Measurements from ENCODE around the gene GNPDA1. TPM values are rescaled to one million over a fixed set of nuclear protein-coding genes. Genes with fewer than 3 reads are reported as not detected.

Gene GNPDA1
- total and polyA plus RNA-seq, 2 of the 4 experiments (the other 2 are of a cell fraction), result 23.1 to 60.6 TPM

DNA sequence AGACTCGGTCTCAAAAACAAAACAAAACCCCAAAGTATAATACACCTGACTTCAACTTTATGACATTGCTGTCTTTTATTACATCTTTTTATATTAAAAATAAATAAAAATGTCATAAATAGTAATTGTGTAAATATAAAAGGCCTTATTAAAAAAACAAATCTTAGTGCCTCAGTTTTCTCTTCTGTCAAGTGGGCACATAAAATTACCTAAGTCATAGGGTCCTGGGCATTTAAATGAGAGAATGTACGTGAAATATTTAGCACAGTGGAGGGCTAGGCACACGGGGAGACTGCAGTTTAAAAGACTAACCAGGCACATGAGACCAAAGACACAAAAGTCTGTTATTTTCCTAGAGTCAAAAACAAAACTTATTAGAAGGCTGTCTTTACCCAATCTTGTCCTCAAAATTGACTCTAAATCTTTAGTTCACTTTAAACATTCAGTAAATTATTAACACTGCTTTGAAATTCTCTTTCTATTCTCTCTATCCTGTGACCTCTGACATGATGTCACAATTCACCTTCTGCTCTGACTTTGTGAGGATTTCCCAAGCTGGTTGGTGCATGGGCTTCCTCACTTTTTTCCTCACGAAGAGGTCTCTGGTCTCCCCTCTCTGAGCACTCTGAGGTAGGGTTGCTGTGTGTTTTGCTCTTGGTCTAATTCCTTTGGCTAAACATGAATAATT lies 46.4 kb downstream of the GNPDA1 start:
- H3K27ac ChIP-seq (ENCODE audit: insufficient read depth, low read length), result no peak overlapping the region
- in situ Hi-C loops (cut with MboI; ENCODE audit: low sequenced_read_pairs), result no loop called here
- H3K9ac ChIP-seq (ENCODE audit: low read depth, low read length), result no peak overlapping the region
- no peak overlapping the region for H3K4ac ChIP-seq (ENCODE audit: low read depth, low read length)
- peaks cover 3% of the 10 kb centered on the region; the same call in 1 of the 2 replicates for H3K36me3 ChIP-seq (ENCODE audit: control insufficient read depth, insufficient read depth, low read length)
- H2BK5ac ChIP-seq (ENCODE audit: low read depth, low read length, poor library complexity, severe bottlenecking), result no peak overlapping the region
- no peak overlapping the region for H2AK9ac ChIP-seq (replicated peaks; ENCODE audit: low read depth, low read length, poor library complexity)
- ATAC-seq (ENCODE audit: low read depth) (no peak), DNase-seq (no peak)
- H3K9me1 ChIP-seq (ENCODE audit: insufficient read depth, low read length), result peaks cover 3% of the 10 kb centered on the region; the same call in 1 of the 2 replicates
- no peak overlapping the region for H3K23ac ChIP-seq (ENCODE audit: low read depth, low read length)
- H3K4me1 ChIP-seq (ENCODE audit: control insufficient read depth, insufficient read depth, low read length), result 0 out of 2 replicates have a peak, but pooled peaks cover 6% of the 10 kb centered on the region
- intact Hi-C loops (cut with micrococcal nuclease), result no loop called here
- H3K56ac ChIP-seq (ENCODE audit: extremely low read depth, insufficient read depth, low read length), result no peak overlapping the region
- no peak overlapping the region for H2AK5ac ChIP-seq (ENCODE audit: low read depth, low read length)
- H2AFZ ChIP-seq (replicated peaks; ENCODE audit: low read length, poor library complexity), result no peak overlapping the region
- no peak overlapping the region for H3K18ac ChIP-seq (ENCODE audit: low read depth, low read length)
- no peak overlapping the region for H4K8ac ChIP-seq (ENCODE audit: low read depth in 2 of 2, low read length in 2 of 2)
- no peaks in the 10 kb centered on the region for H3K9me3 ChIP-seq (ENCODE audit: control insufficient read depth, insufficient read depth, low read length)
- no peak overlapping the region for H3K4me3 ChIP-seq (ENCODE audit: insufficient read depth, low read depth, low read length)
- no peak overlapping the region for H2BK20ac ChIP-seq (ENCODE audit: low read depth, low read length)
- no CpG with 5 or more reads among the region's 4 CpGs for WGBS, 2 experiments (ENCODE audit: extremely low coverage in 2 of 2, insufficient read length in 1 of 2)
- H4K5ac ChIP-seq (ENCODE audit: low read depth, low read length), result no peak overlapping the region
- H3K79me1 ChIP-seq (ENCODE audit: low read depth in 1 of 2, low read length in 2 of 2), result peaks cover 7 to 21% of the 10 kb centered on the region in 2 experiments; a peak in 2 of 4 replicates
- no peak overlapping the region for H2BK15ac ChIP-seq (ENCODE audit: low read depth, low read length)
- ChIA-PET POLR2A (ENCODE audit: unreplicated experiment) (no interaction called here), CTCF (interaction anchor here (0.6 kb wide), 1 partner anchor 86 kb away, joined by 3 read pairs; no protein-coding TSS in a partner anchor)
- H3K27me3 ChIP-seq (ENCODE audit: control insufficient read depth, insufficient read depth, low read length), result no peaks in the 10 kb centered on the region
- BruUV-seq (replicated peaks), result no TSS peak
- no peaks in the 10 kb centered on the region for H4K20me1 ChIP-seq (ENCODE audit: insufficient read depth, low read length)
- dilution Hi-C loops (cut with HindIII; ENCODE audit: low sequenced_read_pairs, unreplicated experiment), result no loop called here
- no peak for TF ChIP-seq CHD1 (IDR thresholded peaks at IDR 0.05; ENCODE audit: low read depth, low read length)
- TF ChIP-seq MAFK (IDR thresholded peaks at IDR 0.05; ENCODE audit: low read depth, low read length), result no peak
- no peak for TF ChIP-seq RCOR1 (IDR thresholded peaks at IDR 0.05; ENCODE audit: insufficient replicate concordance, low read length)
- TF ChIP-seq MXI1 (IDR thresholded peaks at IDR 0.05; ENCODE audit: borderline replicate concordance, low read depth, low read length), result no peak
- TF ChIP-seq NFE2L2 (IDR thresholded peaks at IDR 0.05; ENCODE audit: low read depth, low read length), result no peak
- no peak for TF ChIP-seq RAD21 (IDR thresholded peaks at IDR 0.05; ENCODE audit: low read length)
- TF ChIP-seq RFX5 (IDR thresholded peaks at IDR 0.05; ENCODE audit: low read depth, low read length), result no peak
- no peak for TF ChIP-seq MAZ (IDR thresholded peaks at IDR 0.05; ENCODE audit: borderline replicate concordance, low read depth, low read length)
- no peak for TF ChIP-seq FOS (IDR thresholded peaks at IDR 0.05; ENCODE audit: low read depth, low read length)
- TF ChIP-seq POLR2A (IDR thresholded peaks at IDR 0.05; ENCODE audit: low read depth, low read length), result no peak
- TF ChIP-seq SMC3 (IDR thresholded peaks at IDR 0.05; ENCODE audit: low read depth, low read length), result no peak
- TF ChIP-seq, protein P1, sequence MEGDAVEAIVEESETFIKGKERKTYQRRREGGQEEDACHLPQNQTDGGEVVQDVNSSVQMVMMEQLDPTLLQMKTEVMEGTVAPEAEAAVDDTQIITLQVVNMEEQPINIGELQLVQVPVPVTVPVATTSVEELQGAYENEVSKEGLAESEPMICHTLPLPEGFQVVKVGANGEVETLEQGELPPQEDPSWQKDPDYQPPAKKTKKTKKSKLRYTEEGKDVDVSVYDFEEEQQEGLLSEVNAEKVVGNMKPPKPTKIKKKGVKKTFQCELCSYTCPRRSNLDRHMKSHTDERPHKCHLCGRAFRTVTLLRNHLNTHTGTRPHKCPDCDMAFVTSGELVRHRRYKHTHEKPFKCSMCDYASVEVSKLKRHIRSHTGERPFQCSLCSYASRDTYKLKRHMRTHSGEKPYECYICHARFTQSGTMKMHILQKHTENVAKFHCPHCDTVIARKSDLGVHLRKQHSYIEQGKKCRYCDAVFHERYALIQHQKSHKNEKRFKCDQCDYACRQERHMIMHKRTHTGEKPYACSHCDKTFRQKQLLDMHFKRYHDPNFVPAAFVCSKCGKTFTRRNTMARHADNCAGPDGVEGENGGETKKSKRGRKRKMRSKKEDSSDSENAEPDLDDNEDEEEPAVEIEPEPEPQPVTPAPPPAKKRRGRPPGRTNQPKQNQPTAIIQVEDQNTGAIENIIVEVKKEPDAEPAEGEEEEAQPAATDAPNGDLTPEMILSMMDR (conservative IDR thresholded peaks at IDR 0.05; ENCODE audit: low read depth, low read length), result no peak
- no peak overlapping the region for H2BK120ac ChIP-seq (ENCODE audit: low read depth, low read length)
- H3K4me2 ChIP-seq (ENCODE audit: low read depth, low read length), result no peak overlapping the region
- no peak overlapping the region for H3K14ac ChIP-seq (replicated peaks; ENCODE audit: low read depth, low read length)
- no peak overlapping the region for H4K91ac ChIP-seq (ENCODE audit: insufficient read depth, low read depth, low read length)
